Astrocyte (in vitro differentiated cells and primary cell): Measurements from ENCODE around the gene IL17C. TPM values are rescaled to one million over a fixed set of nuclear protein-coding genes. Genes with fewer than 3 reads are reported as not detected.

Experiments
- DNase-seq: peaks from one replicate; pipeline ENCODE4 v3.0.0-alpha.2; 2010; ENCODE audit warnings: low read depth
- FAIRE-seq: peaks from 2 replicates; lab custom pipeline; 2011; peaks lifted over from hg19 to GRCh38; lab: Jason Lieb, UNC
- H2AFZ ChIP-seq: 2 replicates; pipeline ENCODE4 v1.6.0; 2012; ENCODE audit warnings: low read depth, low read length, inconsistent platforms
- H3K27ac ChIP-seq: 2 replicates; pipeline ENCODE4 v1.5.1; 2011; ENCODE audit warnings: low read depth, low read length, inconsistent platforms
- H3K27me3 ChIP-seq: 2 replicates; pipeline ENCODE4 v1.6.0; 2011; ENCODE audit warnings: low read length, inconsistent platforms; ENCODE audit not compliant: insufficient read depth
- H3K36me3 ChIP-seq: 2 replicates; pipeline ENCODE4 v1.5.1; 2011; ENCODE audit warnings: low read length, inconsistent platforms; ENCODE audit not compliant: insufficient read depth
- H3K4me1 ChIP-seq: 2 replicates; pipeline ENCODE4 v1.5.1; 2011; ENCODE audit warnings: low read length, inconsistent platforms; ENCODE audit not compliant: insufficient read depth
- H3K4me2 ChIP-seq: 2 replicates; pipeline ENCODE4 v1.6.0; 2012; ENCODE audit warnings: low read length, inconsistent platforms
- H3K4me3 ChIP-seq: 2 replicates; pipeline ENCODE4 v1.5.1; 2011; ENCODE audit warnings: low read depth, mild to moderate bottlenecking, low read length, inconsistent platforms; ENCODE audit not compliant: insufficient read depth
- H3K79me2 ChIP-seq: 2 replicates; pipeline ENCODE4 v1.6.0; 2012; ENCODE audit warnings: mild to moderate bottlenecking, low read length, inconsistent platforms; ENCODE audit not compliant: insufficient read depth
- H3K9ac ChIP-seq: 2 replicates; pipeline ENCODE4 v1.6.0; 2012; ENCODE audit warnings: mild to moderate bottlenecking, low read length, inconsistent platforms
- H3K9me3 ChIP-seq: 2 replicates; pipeline ENCODE4 v1.5.1; 2012; ENCODE audit warnings: low read depth, mild to moderate bottlenecking, low read length, inconsistent platforms; ENCODE audit not compliant: insufficient read depth
- H4K20me1 ChIP-seq: 2 replicates; pipeline ENCODE4 v1.6.0; 2012; ENCODE audit warnings: low read length, inconsistent platforms; ENCODE audit not compliant: insufficient read depth
- H3K27ac Mint-ChIP-seq: one replicate; pipeline ENCODE4 v1.8.0; 2021; ENCODE audit warnings: mild to moderate bottlenecking, mixed read lengths; ENCODE audit not compliant: unreplicated experiment
- H3K27me3 Mint-ChIP-seq: one replicate; pipeline ENCODE4 v1.8.0; 2021; ENCODE audit warnings: low read depth, mixed read lengths; ENCODE audit not compliant: unreplicated experiment
- H3K36me3 Mint-ChIP-seq: one replicate; pipeline ENCODE4 v1.8.0; 2021; ENCODE audit warnings: low read depth, mixed read lengths; ENCODE audit not compliant: unreplicated experiment
- H3K4me1 Mint-ChIP-seq: one replicate; pipeline ENCODE4 v1.8.0; 2021; ENCODE audit warnings: low read depth, mixed read lengths; ENCODE audit not compliant: unreplicated experiment
- H3K4me3 Mint-ChIP-seq: one replicate; pipeline ENCODE4 v1.8.0; 2021; ENCODE audit warnings: mild to moderate bottlenecking, moderate library complexity, mixed read lengths; ENCODE audit not compliant: unreplicated experiment
- H3K9me3 Mint-ChIP-seq: one replicate; pipeline ENCODE4 v1.8.0; 2021; ENCODE audit warnings: mild to moderate bottlenecking, mixed read lengths; ENCODE audit not compliant: unreplicated experiment
- EZH2 ChIP-seq: IDR thresholded peaks from 2 replicates; pipeline ENCODE4 v1.6.1; 2012; ENCODE audit warnings: mild to moderate bottlenecking, low read length, inconsistent platforms; ENCODE audit not compliant: insufficient read depth
- total RNA-seq: library from RNA; stranded (reverse); gene quantifications from 2 replicates; pipeline ENCODE4 v1.2.1, GENCODE V29; 2021
- TF ChIP-seq, protein P1 (sequence below): IDR thresholded peaks from 2 replicates; pipeline ENCODE4 v1.5.1; 2011; ENCODE audit warnings: low read depth, mild to moderate bottlenecking, inconsistent platforms, low read length, moderate library complexity; ENCODE audit not compliant: insufficient read depth

The IL17C gene
- total RNA-seq, 1 donor from 2014 or later, result 0.36 TPM

DNA sequence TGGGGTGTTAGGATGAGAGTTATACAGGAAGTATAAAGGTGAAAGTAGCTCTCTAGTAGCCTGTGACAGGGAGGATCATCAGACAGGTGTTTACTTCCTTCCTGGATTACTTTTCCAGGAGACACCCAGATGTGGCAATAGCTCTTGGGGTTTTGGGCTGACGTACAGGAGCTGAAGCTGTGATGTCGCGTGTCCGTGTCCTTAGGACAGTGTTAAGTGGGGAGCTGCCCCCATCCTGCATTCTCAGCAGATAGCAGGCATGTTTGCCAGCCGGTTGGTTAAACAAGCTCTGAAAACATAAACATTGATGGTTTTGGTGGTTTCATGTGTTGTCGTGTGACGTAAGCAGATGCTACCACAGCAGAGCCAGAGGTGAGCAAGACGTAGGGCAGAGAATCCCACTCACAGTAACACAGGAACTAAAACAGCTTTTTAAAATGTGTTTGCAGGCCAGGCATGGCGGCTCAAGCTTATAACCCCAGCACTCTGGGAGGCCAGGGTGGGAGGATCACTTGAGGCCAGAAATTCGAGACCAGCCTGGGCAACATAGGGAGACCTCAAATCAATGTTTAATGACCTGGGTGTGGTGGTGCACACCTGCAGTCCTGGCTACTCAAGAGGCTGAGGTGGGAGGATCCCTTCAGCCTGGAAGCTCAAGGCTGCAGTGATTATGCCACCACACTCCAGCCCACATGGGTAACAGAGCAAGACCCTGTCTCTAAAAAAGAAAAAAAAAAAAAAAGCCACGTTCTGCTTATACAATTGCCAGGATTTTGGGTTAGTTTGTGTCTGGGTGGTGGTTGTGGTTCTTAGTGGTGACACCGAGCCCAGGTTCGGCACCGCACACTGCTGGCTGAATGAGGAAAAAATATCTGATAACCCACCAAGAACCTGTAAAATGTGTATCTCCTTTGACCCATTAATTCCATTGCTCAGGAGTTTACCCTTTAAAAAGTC is 18.2 kb upstream of the IL17C start:
- TF ChIP-seq, protein P1, sequence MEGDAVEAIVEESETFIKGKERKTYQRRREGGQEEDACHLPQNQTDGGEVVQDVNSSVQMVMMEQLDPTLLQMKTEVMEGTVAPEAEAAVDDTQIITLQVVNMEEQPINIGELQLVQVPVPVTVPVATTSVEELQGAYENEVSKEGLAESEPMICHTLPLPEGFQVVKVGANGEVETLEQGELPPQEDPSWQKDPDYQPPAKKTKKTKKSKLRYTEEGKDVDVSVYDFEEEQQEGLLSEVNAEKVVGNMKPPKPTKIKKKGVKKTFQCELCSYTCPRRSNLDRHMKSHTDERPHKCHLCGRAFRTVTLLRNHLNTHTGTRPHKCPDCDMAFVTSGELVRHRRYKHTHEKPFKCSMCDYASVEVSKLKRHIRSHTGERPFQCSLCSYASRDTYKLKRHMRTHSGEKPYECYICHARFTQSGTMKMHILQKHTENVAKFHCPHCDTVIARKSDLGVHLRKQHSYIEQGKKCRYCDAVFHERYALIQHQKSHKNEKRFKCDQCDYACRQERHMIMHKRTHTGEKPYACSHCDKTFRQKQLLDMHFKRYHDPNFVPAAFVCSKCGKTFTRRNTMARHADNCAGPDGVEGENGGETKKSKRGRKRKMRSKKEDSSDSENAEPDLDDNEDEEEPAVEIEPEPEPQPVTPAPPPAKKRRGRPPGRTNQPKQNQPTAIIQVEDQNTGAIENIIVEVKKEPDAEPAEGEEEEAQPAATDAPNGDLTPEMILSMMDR, result no peak
- TF ChIP-seq EZH2, result no peak
- H3K27ac ChIP-seq, result no peak overlapping the region

DNA sequence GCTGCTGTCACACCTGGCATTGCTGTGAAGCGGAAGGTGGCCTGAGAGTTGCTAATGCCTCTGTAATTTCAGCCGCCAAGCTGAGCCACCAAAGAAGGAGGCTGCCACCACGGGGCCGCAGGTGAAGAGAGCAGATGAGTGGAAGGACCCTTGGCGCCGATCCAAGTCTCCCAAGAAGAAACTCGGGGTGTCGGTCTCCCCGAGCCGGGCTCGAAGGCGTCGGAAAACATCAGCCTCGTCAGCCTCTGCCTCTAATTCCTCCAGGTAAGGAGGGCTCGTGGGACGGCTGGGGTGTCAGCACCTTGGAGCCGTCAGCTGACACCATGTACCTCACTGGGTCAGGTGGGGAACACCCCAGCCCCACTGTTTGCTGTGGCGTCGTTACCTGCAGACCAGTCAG is 16.2 kb upstream of the IL17C start:
- no peak overlapping the region for H3K27ac Mint-ChIP-seq
- DNase-seq (no peak), FAIRE-seq (no peak)
- H3K4me3 Mint-ChIP-seq, result no peak overlapping the region
- no peak for TF ChIP-seq EZH2
- TF ChIP-seq, protein P1, result no peak
- H3K4me3 ChIP-seq, result no peak overlapping the region
- no peaks in the 10 kb centered on the region for H3K27me3 ChIP-seq
- H3K27ac ChIP-seq, result no peak overlapping the region
- H4K20me1 ChIP-seq, result peaks cover 38% of the 10 kb centered on the region
- no peaks in the 10 kb centered on the region for H3K9me3 ChIP-seq
- H3K4me1 ChIP-seq, result no peaks in the 10 kb centered on the region
- no peaks in the 10 kb centered on the region for H3K4me1 Mint-ChIP-seq
- H3K36me3 ChIP-seq, result peaks cover 6% of the 10 kb centered on the region
- no peaks in the 10 kb centered on the region for H3K27me3 Mint-ChIP-seq
- H3K9me3 Mint-ChIP-seq, result no peaks in the 10 kb centered on the region
- peaks cover 24% of the 10 kb centered on the region for H3K79me2 ChIP-seq
- H3K9ac ChIP-seq, result no peak overlapping the region
- no peak overlapping the region for H3K4me2 ChIP-seq
- no peak overlapping the region for H2AFZ ChIP-seq
- H3K36me3 Mint-ChIP-seq, result peaks cover 4% of the 10 kb centered on the region

More for the DNA sequence above, 18.2 kb upstream of the IL17C start:
- Mint-ChIP-seq H3K27ac (no peak overlapping the region), H3K4me1 (no peaks in the 10 kb centered on the region), H3K36me3 (peaks cover 8% of the 10 kb centered on the region), H3K9me3 (no peaks in the 10 kb centered on the region), H3K4me3 (no peak overlapping the region), H3K27me3 (no peaks in the 10 kb centered on the region)
- DNase-seq, result peak; percentile 50
- H3K4me3 ChIP-seq, result no peak overlapping the region
- H3K9ac ChIP-seq, result no peak overlapping the region
- no peaks in the 10 kb centered on the region for H3K4me1 ChIP-seq
- H3K9me3 ChIP-seq, result no peaks in the 10 kb centered on the region
- peaks cover 43% of the 10 kb centered on the region for H3K79me2 ChIP-seq
- peaks cover 58% of the 10 kb centered on the region for H4K20me1 ChIP-seq
- no peak overlapping the region for H3K4me2 ChIP-seq
- no peak for FAIRE-seq
- no peak overlapping the region for H2AFZ ChIP-seq
- peaks cover 3% of the 10 kb centered on the region for H3K36me3 ChIP-seq
- no peaks in the 10 kb centered on the region for H3K27me3 ChIP-seq

DNA sequence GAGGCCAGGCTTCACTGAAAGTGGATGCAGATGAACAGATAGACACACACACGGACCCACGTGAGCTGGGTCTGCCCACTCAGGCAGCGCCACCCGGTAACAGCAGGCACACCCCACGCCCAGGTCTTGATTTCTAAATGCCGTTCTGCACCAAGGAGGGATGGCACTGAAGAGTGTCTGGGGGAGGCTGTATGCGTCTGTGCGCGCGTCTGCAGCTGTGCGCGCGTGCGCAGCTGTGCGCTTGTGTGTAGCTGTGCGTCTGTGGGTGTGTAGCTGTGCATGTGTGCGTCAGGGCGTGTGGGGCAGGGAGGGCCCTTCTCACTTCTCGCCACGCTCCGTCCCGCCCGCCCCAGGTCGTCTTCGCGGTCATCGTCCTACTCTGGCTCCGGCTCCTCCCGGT is 15.5 kb upstream of the IL17C start:
- H3K9me3 ChIP-seq, result no peaks in the 10 kb centered on the region
- H2AFZ ChIP-seq, result no peak overlapping the region
- H3K4me3 Mint-ChIP-seq, result no peak overlapping the region
- H3K4me3 ChIP-seq, result no peak overlapping the region
- no peak overlapping the region for H3K27ac ChIP-seq
- FAIRE-seq, result no peak
- H4K20me1 ChIP-seq, result peaks cover 31% of the 10 kb centered on the region
- peaks cover 18% of the 10 kb centered on the region for H3K79me2 ChIP-seq
- DNase-seq, result no peak
- no peaks in the 10 kb centered on the region for H3K27me3 Mint-ChIP-seq
- H3K9me3 Mint-ChIP-seq, result no peaks in the 10 kb centered on the region
- H3K27ac Mint-ChIP-seq, result no peak overlapping the region
- no peaks in the 10 kb centered on the region for H3K4me1 Mint-ChIP-seq
- no peak overlapping the region for H3K4me2 ChIP-seq
- no peaks in the 10 kb centered on the region for H3K27me3 ChIP-seq
- no peaks in the 10 kb centered on the region for H3K4me1 ChIP-seq
- peaks cover 2% of the 10 kb centered on the region for H3K36me3 Mint-ChIP-seq
- H3K36me3 ChIP-seq, result peaks cover 6% of the 10 kb centered on the region
- H3K9ac ChIP-seq, result no peak overlapping the region
- TF ChIP-seq EZH2, result no peak
- TF ChIP-seq, protein P1, result no peak
